GM12878 (cell line): ENCODE results near the gene HMGXB3. TPM values are rescaled to one million over a fixed set of nuclear protein-coding genes. Genes with fewer than 3 reads are reported as not detected.

Experiments
- BACH1 ChIP-seq: fragments of 450-650 bp; IDR thresholded peaks from 2 replicates; pipeline ENCODE4 v1.6.1; 2017; ENCODE audit warnings: mild to moderate bottlenecking, borderline replicate concordance
- CEBPZ ChIP-seq: fragments of 150-350 bp; IDR thresholded peaks from 2 replicates; pipeline ENCODE4 v1.6.1; 2016; ENCODE audit warnings: low read depth, low read length
- CREM ChIP-seq: IDR thresholded peaks from 2 replicates; pipeline ENCODE4 v1.6.1; 2014; ENCODE audit warnings: antibody characterized with exemption, low read depth
- E4F1 ChIP-seq: fragments of 450-650 bp; IDR thresholded peaks from 2 replicates; pipeline ENCODE4 v1.6.1; 2018; ENCODE audit warnings: borderline replicate concordance, mild to moderate bottlenecking; ENCODE audit not compliant: partially characterized antibody
- ELK1 ChIP-seq: IDR thresholded peaks from 2 replicates; pipeline ENCODE4 v1.6.1; 2012; ENCODE audit warnings: low read depth, low read length, improper control_type of control experiment
- ETV6 ChIP-seq, 2 experiments: fragments of 450-650 bp in 1 of 2; IDR thresholded peaks in 1 of 2; conservative IDR thresholded peaks in 1 of 2; 2 replicates each; pipeline ENCODE4 v1.6.1; 2014; ENCODE audit warnings: antibody characterized with exemption in 1 of 2, borderline replicate concordance in 1 of 2, low read depth in 1 of 2, mild to moderate bottlenecking in 1 of 2, moderate library complexity in 1 of 2
- FOXK2 ChIP-seq: fragments of 450-650 bp; IDR thresholded peaks from 2 replicates; pipeline ENCODE4 v1.6.1; 2017; ENCODE audit warnings: mild to moderate bottlenecking, moderate library complexity
- IRF4 ChIP-seq: IDR thresholded peaks from 2 replicates; pipeline ENCODE4 v1.6.1; 2011; ENCODE audit warnings: low read depth, low read length
- JUNB ChIP-seq: IDR thresholded peaks from 2 replicates; pipeline ENCODE4 v1.6.1; 2016; ENCODE audit warnings: antibody characterized with exemption, mild to moderate bottlenecking
- KDM1A ChIP-seq: fragments of 200-600 bp; sonication (generic); IDR thresholded peaks from 2 replicates; pipeline ENCODE4 v1.6.1; 2016; ENCODE audit warnings: borderline replicate concordance
- NFIC ChIP-seq: IDR thresholded peaks from 2 replicates; pipeline ENCODE4 v1.6.1; 2012; ENCODE audit warnings: low read depth, mild to moderate bottlenecking, inconsistent platforms, low read length, moderate library complexity
- NFYA ChIP-seq: IDR thresholded peaks from 2 replicates; pipeline ENCODE4 v1.6.1; 2011; ENCODE audit warnings: low read depth, mild to moderate bottlenecking, low read length, improper control_type of control experiment, borderline replicate concordance
- TARDBP ChIP-seq: IDR thresholded peaks from 2 replicates; pipeline ENCODE4 v1.6.1; 2016; ENCODE audit warnings: borderline replicate concordance
- TBL1XR1 ChIP-seq: IDR thresholded peaks from 2 replicates; pipeline ENCODE4 v1.6.1; 2012; ENCODE audit warnings: low read depth, low read length, improper control_type of control experiment
- ZNF622 ChIP-seq: fragments of 450-650 bp; IDR thresholded peaks from 2 replicates; pipeline ENCODE4 v1.6.1; 2017; ENCODE audit warnings: mild to moderate bottlenecking, inconsistent platforms
- polyA plus RNA-seq, 11 experiments: library from polyadenylated mRNA; depleted of rRNA in 4 of 11; unstranded in 6 of 11; stranded (reverse) in 5 of 11; fragments of >200 nt; fragmentation: Nextera tagmentation in 4 of 11; fragmentation: Illumina TruSeq in 1 of 11; extraction: Ambion mirVana in 4 of 11; extraction: Trizol in 1 of 11; gene quantifications; 1 replicate in 1 of 11; 2 replicates in 10 of 11; pipeline versions ENCODE4 v1.2.1 to v1.2.3, GENCODE V29; 2011 to 2016; ENCODE audit warnings: inconsistent platforms in 2 of 11, missing spikeins in 2 of 11, low read depth in 1 of 11
- total RNA-seq, 4 experiments: library from RNA; depleted of rRNA in 3 of 4; stranded (reverse); fragments of >200 nt in 3 of 4; fragmentation: Illumina TruSeq in 1 of 4; extraction: Trizol in 1 of 4; gene quantifications; 2 replicates each; pipeline versions ENCODE4 v1.2.1 to v1.2.3, GENCODE V29; 2013 to 2021
- TF ChIP-seq, protein P1 (sequence below): IDR thresholded peaks from 2 replicates; pipeline ENCODE4 v1.6.1; 2012; ENCODE audit warnings: low read length, inconsistent platforms
- TF ChIP-seq, protein P2 (sequence below): fragments of 450-650 bp; IDR thresholded peaks from 2 replicates; pipeline ENCODE4 v1.6.1; 2017; ENCODE audit warnings: mild to moderate bottlenecking, moderate library complexity

HMGXB3 gene
- total and polyA plus RNA-seq, 10 of the 15 experiments (the other 5 are each of a cell fraction or from before 2014, with no cell fraction given): 1.00 to 42.2 (median 28.1) TPM

DNA sequence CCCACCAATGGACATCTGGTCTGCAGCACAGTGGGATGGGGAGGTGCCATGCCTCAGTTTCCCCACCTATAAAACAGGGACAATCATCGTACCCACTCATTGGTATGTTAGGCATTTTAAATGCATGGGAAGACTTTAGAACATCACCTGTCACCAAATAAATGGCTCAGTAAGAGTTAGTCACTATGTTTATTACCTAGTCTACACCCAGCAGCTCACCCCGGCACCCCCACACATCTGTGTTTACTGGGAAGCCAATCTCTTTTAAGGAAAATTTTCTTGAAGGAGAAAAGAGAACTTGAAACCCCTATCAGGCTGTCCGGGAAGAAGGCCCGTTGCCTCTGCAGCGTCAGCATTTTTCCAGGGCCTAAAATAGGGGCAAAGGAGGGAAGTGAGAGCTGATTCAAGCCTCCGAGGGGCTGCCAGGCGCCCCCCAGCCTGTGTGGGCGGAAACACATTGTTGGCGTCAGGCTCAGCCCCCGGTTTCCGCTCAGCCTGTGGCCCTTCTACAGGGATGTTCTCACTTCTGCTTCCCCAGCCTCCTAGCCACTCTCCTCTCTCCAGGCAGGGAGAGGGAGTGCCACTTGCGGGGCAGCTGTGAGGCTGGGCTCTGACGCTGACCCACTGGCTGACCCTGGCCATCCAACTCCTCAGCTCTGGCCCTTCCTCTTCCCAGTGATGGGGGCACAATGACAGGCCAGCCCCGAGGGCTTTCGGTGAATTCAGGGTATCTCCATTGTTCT, 81.2 kb downstream of the HMGXB3 start (continued):
- TF ChIP-seq ELK1 (no peak), ETV6 (conservative IDR thresholded peaks at IDR 0.05 in 1 of 2, IDR thresholded peaks at IDR 0.05 in 1 of 2; ENCODE audit: borderline replicate concordance in 1 of 2, low read depth in 1 of 2) (peak in 1 of 2 experiments; percentile 66; a peak in 1 of 4 replicates), ZNF622 (no peak), TBL1XR1 (no peak), CREM (peak; percentile 88), JUNB (no peak), E4F1 (no peak), FOXK2 (no peak), NFIC (peak; percentile 48; the same call in 1 of the 2 replicates), BACH1 (peak; percentile 81; the same call in 1 of the 2 replicates), TARDBP (no peak), NFYA (no peak), KDM1A (no peak), IRF4 (peak; percentile 83), CEBPZ (no peak)
- TF ChIP-seq, protein P1, sequence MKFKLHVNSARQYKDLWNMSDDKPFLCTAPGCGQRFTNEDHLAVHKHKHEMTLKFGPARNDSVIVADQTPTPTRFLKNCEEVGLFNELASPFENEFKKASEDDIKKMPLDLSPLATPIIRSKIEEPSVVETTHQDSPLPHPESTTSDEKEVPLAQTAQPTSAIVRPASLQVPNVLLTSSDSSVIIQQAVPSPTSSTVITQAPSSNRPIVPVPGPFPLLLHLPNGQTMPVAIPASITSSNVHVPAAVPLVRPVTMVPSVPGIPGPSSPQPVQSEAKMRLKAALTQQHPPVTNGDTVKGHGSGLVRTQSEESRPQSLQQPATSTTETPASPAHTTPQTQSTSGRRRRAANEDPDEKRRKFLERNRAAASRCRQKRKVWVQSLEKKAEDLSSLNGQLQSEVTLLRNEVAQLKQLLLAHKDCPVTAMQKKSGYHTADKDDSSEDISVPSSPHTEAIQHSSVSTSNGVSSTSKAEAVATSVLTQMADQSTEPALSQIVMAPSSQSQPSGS: peak; percentile 44; the same call in 1 of the 2 replicates
- TF ChIP-seq, protein P2, sequence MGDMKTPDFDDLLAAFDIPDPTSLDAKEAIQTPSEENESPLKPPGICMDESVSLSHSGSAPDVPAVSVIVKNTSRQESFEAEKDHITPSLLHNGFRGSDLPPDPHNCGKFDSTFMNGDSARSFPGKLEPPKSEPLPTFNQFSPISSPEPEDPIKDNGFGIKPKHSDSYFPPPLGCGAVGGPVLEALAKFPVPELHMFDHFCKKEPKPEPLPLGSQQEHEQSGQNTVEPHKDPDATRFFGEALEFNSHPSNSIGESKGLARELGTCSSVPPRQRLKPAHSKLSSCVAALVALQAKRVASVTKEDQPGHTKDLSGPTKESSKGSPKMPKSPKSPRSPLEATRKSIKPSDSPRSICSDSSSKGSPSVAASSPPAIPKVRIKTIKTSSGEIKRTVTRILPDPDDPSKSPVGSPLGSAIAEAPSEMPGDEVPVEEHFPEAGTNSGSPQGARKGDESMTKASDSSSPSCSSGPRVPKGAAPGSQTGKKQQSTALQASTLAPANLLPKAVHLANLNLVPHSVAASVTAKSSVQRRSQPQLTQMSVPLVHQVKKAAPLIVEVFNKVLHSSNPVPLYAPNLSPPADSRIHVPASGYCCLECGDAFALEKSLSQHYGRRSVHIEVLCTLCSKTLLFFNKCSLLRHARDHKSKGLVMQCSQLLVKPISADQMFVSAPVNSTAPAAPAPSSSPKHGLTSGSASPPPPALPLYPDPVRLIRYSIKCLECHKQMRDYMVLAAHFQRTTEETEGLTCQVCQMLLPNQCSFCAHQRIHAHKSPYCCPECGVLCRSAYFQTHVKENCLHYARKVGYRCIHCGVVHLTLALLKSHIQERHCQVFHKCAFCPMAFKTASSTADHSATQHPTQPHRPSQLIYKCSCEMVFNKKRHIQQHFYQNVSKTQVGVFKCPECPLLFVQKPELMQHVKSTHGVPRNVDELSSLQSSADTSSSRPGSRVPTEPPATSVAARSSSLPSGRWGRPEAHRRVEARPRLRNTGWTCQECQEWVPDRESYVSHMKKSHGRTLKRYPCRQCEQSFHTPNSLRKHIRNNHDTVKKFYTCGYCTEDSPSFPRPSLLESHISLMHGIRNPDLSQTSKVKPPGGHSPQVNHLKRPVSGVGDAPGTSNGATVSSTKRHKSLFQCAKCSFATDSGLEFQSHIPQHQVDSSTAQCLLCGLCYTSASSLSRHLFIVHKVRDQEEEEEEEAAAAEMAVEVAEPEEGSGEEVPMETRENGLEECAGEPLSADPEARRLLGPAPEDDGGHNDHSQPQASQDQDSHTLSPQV: no peak
